ENCODE measurements around the gene PTCH2. TPM values are rescaled to one million over a fixed set of nuclear protein-coding genes. Genes with fewer than 3 reads are reported as not detected.
A peak's percentile ranks its signal among the peaks of the same experiment; 100 is the strongest.

Gene PTCH2
- total RNA-seq, 2 experiments from 2014 or later, result 0.13 to 0.97 TPM

DNA sequence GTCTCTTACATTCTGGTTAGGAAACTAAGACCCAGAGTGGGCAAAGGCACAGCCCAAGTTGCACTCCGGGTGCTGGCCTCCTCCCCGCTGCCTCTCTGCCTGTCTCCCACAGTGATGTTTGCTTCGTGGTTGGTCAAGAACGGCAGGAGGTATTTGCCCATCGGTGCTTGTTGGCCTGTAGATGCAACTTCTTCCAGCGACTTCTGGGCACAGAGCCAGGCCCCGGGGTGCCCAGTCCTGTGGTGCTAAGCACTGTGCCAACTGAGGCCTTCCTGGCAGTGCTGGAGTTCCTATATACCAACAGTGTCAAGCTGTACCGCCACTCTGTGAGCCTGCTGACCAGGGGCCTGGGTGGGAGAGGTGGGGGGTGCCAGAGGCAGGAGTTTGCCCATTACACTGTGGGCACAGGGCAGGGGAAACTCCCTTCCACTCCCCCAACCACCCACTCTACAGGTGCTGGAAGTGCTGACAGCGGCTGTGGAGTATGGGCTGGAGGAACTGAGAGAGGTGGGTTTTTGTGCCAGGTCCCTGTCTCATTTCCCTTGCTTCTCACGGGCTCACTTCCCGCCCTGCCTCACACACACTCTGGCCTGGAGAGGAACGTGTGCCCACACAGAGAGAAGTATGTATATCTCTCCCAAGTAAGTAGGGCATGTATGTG lies 32.8 kb downstream of the PTCH2 start:
- TF ChIP-seq, protein P1, sequence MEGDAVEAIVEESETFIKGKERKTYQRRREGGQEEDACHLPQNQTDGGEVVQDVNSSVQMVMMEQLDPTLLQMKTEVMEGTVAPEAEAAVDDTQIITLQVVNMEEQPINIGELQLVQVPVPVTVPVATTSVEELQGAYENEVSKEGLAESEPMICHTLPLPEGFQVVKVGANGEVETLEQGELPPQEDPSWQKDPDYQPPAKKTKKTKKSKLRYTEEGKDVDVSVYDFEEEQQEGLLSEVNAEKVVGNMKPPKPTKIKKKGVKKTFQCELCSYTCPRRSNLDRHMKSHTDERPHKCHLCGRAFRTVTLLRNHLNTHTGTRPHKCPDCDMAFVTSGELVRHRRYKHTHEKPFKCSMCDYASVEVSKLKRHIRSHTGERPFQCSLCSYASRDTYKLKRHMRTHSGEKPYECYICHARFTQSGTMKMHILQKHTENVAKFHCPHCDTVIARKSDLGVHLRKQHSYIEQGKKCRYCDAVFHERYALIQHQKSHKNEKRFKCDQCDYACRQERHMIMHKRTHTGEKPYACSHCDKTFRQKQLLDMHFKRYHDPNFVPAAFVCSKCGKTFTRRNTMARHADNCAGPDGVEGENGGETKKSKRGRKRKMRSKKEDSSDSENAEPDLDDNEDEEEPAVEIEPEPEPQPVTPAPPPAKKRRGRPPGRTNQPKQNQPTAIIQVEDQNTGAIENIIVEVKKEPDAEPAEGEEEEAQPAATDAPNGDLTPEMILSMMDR (IDR thresholded peaks at IDR 0.05), result no peak
- ATAC-seq, result no peak
- Mint-ChIP-seq H3K4me3 (peak overlapping the region; percentile 55), H3K27me3 (no peaks in the 10 kb centered on the region), H3K4me1 (ENCODE audit: low read depth) (peaks cover 76% of the 10 kb centered on the region), H3K9me3 (no peaks in the 10 kb centered on the region), H3K27ac (peak overlapping the region; percentile 99), H3K36me3 (ENCODE audit: low read depth) (peaks cover 31% of the 10 kb centered on the region)
- POLR2A ChIA-PET, result interaction anchor here (0.6 to 12.0 kb wide), 13 partner anchors 10 to 203 kb away, joined by 3 to 214 read pairs (median 7); partner anchors contain the start of genes BEST4, EIF2B3, PLK3 and RNU5D-1
- intact Hi-C loops (cut with micrococcal nuclease), result no loop called here
- CTCF ChIA-PET, result interaction anchor here (0.7 to 4.4 kb wide), 6 partner anchors 12 to 225 kb away, joined by 3 to 51 read pairs (median 14); partner anchors contain the start of genes PLK3 and RNU5D-1
- DNase-seq, result peak; percentile 51

GRCh38 chr1:44808938-44809917 lies 33.8 kb downstream of the PTCH2 start:
- H3K27ac Mint-ChIP-seq, result peak overlapping the region; percentile 99
- peaks cover 32% of the 10 kb centered on the region for H3K36me3 Mint-ChIP-seq (ENCODE audit: low read depth)
- H3K4me3 Mint-ChIP-seq, result peak overlapping the region; percentile 55
- TF ChIP-seq, protein P1 (IDR thresholded peaks at IDR 0.05), result no peak
- H3K9me3 Mint-ChIP-seq, result no peaks in the 10 kb centered on the region
- H3K4me1 Mint-ChIP-seq (ENCODE audit: low read depth), result peaks cover 76% of the 10 kb centered on the region
- intact Hi-C loops (cut with micrococcal nuclease), result loop anchor here (2.0 to 10.0 kb wide), 2 partner anchors 78 to 496 kb away; partner anchors contain the start of gene RNU5D-1
- ChIA-PET CTCF (interaction anchor here (0.9 to 4.4 kb wide), 9 partner anchors 10 to 157 kb away, joined by 3 to 51 read pairs (median 6); partner anchors contain the start of genes BEST4, PLK3 and RNU5D-1), POLR2A (interaction anchor here (0.6 to 12.0 kb wide), 20 partner anchors 10 to 713 kb away, joined by 3 to 214 read pairs (median 5); partner anchors contain the start of genes BEST4, EIF2B3, HECTD3 and MUTYH)
- DNase-seq (peak; percentile 97), ATAC-seq (peak; percentile 56)
- H3K27me3 Mint-ChIP-seq, result no peaks in the 10 kb centered on the region

DNA sequence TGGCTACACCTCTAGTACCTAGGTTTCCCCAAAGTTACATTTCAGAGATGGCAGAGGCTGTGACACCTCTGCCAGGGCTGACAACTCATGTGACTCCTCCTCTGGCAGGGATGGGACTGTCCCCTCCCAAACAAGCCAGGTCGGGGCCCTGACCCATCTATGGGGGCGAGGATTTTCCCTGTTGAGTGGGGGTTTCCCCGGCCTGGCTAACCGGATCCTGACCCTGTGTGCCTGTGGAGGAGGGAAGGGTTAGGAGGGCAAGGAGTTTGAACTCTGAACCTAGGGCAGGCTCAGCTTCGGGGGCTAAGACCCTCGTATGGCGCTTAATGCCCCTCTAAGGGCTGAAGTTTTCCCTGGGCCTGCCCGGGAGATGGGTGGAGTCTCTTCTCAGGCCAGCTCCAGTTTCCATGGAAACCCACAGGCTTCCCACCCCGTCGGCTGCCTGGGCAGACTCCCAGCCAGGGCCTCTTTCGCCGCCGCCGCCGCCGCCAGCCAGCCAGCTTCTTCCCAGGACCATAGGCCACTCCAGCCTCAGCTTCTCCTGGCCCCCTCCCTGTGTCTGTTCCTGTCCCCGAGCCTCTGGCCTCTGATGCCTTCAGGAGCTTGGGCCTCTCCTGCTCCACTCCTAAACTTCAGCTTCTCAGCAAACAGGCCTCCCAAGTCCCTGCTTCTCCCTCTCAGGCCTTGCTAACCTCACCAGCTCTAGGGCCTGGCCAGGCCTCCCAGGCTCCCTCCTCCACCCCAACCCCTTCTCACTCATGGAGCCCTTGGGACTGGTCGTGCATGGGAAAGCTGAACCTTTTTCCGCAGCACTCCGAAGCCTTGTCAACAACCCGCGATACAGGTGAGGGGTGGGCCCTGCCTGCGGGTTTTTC lies 34.8 kb downstream of the PTCH2 start, which contains the start of gene BTBD19:
BTBD19 (plus strand) TSS at position 461 of the 875 bp plus-strand sequence; CDS start at position 759, 298 bp downstream.
- TF ChIP-seq, protein P1 (IDR thresholded peaks at IDR 0.05), result no peak
- H3K27me3 Mint-ChIP-seq, result no peaks in the 10 kb centered on the region
- intact Hi-C loops (cut with micrococcal nuclease), result loop anchor here (2.0 to 10.0 kb wide), 2 partner anchors 77 to 497 kb away; partner anchors contain the start of gene RNU5D-1
- peak within 1 kb of the TSS; percentile 55 for H3K4me3 Mint-ChIP-seq
- ChIA-PET POLR2A (interaction anchor here (0.6 to 12.0 kb wide), 14 partner anchors 9 to 714 kb away, joined by 3 to 214 read pairs (median 8); partner anchors contain the start of genes BEST4, HECTD3, MUTYH and PLK3), CTCF (interaction anchor here (0.7 to 4.4 kb wide), 9 partner anchors 10 to 495 kb away, joined by 3 to 51 read pairs (median 6); partner anchors contain the start of genes PLK3 and RNU5D-1)
- DNase-seq, result peak; percentile 88
- no peaks in the 10 kb centered on the region for H3K9me3 Mint-ChIP-seq
- peaks cover 82% of the 10 kb centered on the region for H3K4me1 Mint-ChIP-seq (ENCODE audit: low read depth)
- H3K27ac Mint-ChIP-seq, result peak within 1 kb of the TSS; percentile 99
- peak; percentile 56 for ATAC-seq
- H3K36me3 Mint-ChIP-seq (ENCODE audit: low read depth), result peaks cover 40% of the 10 kb centered on the region
